ENCODE measurements around the gene ZBTB16. TPM values are rescaled to one million over a fixed set of nuclear protein-coding genes. Genes with fewer than 3 reads are reported as not detected.
"Not testable (repeated sequence)": the region's sequence is repeated elsewhere in the genome, so short reads cannot be mapped to it uniquely, and the experiment has no call there.

The ZBTB16 gene
- total RNA-seq, 1 donor from 2014 or later: 39.4 TPM

DNA sequence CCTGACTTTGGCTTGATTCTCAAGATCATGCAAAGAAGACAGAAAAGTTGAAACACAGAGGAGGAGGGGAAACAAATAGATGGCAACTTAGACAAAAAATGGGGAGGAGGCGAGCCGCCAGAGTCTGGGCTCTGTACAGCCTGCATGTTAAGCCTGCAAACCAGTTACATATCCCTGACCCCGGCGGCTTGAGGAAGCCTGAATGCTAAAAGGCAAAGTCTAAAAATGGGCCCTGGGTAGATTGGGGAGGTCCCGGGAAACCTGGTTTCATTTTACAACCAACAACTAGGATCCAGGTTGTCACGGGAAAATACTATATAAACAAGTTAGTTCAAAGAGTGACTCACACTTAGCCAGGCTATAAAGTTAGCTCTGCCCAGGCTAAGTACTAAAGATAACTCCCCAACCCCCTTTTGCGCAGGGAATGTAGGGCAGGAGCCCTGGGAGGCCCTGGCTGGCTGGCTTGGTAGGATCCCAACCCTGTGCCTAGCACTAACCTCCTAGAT is 18.8 kb upstream of the ZBTB16 start:
- H3K4me1 Mint-ChIP-seq: peaks cover 29% of the 10 kb centered on the region
- H3K36me3 Mint-ChIP-seq (ENCODE audit: low read depth): no peaks in the 10 kb centered on the region
- no peaks in the 10 kb centered on the region for H3K27me3 Mint-ChIP-seq (ENCODE audit: low read depth)
- H3K9me3 Mint-ChIP-seq: no peaks in the 10 kb centered on the region
- H3K4me3 Mint-ChIP-seq: no peak overlapping the region
- no peak for DNase-seq (ENCODE audit: low read depth, low spot score)
- H3K27ac Mint-ChIP-seq (ENCODE audit: unreplicated experiment): no peak overlapping the region
- TF ChIP-seq, protein P1, sequence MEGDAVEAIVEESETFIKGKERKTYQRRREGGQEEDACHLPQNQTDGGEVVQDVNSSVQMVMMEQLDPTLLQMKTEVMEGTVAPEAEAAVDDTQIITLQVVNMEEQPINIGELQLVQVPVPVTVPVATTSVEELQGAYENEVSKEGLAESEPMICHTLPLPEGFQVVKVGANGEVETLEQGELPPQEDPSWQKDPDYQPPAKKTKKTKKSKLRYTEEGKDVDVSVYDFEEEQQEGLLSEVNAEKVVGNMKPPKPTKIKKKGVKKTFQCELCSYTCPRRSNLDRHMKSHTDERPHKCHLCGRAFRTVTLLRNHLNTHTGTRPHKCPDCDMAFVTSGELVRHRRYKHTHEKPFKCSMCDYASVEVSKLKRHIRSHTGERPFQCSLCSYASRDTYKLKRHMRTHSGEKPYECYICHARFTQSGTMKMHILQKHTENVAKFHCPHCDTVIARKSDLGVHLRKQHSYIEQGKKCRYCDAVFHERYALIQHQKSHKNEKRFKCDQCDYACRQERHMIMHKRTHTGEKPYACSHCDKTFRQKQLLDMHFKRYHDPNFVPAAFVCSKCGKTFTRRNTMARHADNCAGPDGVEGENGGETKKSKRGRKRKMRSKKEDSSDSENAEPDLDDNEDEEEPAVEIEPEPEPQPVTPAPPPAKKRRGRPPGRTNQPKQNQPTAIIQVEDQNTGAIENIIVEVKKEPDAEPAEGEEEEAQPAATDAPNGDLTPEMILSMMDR (conservative IDR thresholded peaks at IDR 0.05): no peak

DNA sequence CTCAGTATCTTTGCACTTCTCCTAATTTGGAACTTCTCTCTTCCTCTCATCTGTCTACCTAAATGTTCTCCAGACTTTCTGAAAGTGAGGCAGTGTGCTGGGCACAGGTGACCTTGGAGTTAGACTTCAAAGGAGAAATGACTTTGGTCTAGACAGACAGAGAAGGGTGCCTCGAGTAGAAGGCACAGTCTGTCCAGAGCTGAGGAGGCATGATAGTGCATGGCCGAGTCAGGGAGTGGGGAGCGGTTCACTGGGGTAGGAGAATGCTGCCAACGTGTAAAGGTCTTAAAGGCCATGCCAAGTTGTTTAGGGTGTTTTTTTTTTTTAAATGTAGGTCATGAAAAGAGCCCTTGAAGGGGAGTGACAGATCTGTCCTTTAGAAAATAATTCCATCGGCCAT is 17.3 kb upstream of the ZBTB16 start:
- Mint-ChIP-seq H3K4me3 (no peak overlapping the region), H3K4me1 (peaks cover 20% of the 10 kb centered on the region), H3K27ac (ENCODE audit: unreplicated experiment) (peak overlapping the region; percentile 39), H3K36me3 (ENCODE audit: low read depth) (no peaks in the 10 kb centered on the region), H3K27me3 (ENCODE audit: low read depth) (no peaks in the 10 kb centered on the region), H3K9me3 (no peaks in the 10 kb centered on the region)
- TF ChIP-seq, protein P1 (conservative IDR thresholded peaks at IDR 0.05): no peak
- DNase-seq (ENCODE audit: low read depth, low spot score): no peak

DNA sequence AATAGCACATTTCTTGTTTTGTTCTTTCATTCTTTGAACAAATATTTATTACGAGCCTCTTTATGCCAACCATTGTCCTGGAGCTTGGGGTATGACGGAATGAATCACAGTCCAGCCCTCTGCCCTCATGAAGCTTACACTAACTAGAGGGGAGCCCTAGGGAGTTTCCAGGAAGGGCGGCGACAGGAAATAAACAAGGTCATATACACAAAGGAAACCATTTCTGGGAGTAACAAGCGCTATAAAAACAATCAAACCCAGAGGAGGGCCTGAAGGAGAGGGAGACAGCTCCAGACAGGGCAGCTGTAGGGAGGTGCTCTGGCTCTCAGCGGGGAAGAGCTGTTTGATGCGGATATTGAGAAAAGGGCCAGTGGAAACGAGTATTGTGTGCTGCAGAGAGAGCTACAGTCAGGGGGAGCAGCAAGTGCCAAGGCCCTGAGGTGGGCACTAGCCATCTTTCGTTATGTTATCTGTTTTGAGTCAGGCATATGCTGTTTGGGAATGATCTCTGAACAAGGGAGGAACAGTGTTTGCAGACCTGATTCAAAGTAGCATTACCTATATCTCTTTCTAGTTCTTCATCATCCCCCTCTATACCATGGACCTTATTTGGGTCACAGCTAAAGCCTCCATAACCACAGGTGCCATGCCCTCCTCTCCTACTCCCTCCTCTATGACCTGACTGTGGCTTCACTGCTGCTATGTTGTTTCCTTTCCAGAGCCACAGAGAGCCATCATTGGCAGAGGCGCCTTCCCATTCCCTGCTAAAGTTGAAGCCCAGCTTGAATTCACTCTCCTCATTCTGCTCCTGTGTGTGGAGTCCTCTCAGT is 15.3 kb upstream of the ZBTB16 start:
- no peaks in the 10 kb centered on the region for H3K27me3 Mint-ChIP-seq (ENCODE audit: low read depth)
- H3K36me3 Mint-ChIP-seq (ENCODE audit: low read depth): no peaks in the 10 kb centered on the region
- H3K4me3 Mint-ChIP-seq: no peak overlapping the region
- H3K27ac Mint-ChIP-seq (ENCODE audit: unreplicated experiment): peak overlapping the region; percentile 2
- no peak for DNase-seq (ENCODE audit: low read depth, low spot score)
- H3K4me1 Mint-ChIP-seq: peaks cover 30% of the 10 kb centered on the region
- H3K9me3 Mint-ChIP-seq: no peaks in the 10 kb centered on the region
- TF ChIP-seq, protein P1 (conservative IDR thresholded peaks at IDR 0.05): no peak

DNA sequence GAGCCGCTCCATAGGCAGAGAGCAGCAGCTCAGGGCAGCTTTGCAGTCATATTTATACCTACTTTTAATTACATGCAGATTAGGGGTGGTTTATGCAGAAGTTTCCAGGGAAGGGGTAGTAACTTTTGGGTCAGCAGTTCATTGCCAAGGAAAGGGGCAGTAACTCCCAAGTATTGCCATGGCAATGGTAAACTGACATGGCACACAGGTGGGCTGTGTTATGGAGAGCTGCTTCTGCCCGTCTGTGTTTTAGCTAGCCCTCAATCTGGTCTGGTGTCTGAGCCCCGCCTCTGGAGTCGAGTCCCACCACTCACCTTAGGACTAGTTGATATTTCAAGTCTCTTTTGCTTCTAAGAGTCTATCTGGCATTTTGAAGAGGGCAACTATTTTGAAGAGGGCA is 12.2 kb upstream of the ZBTB16 start:
- Mint-ChIP-seq H3K27ac (ENCODE audit: unreplicated experiment) (no peak overlapping the region), H3K27me3 (ENCODE audit: low read depth) (no peaks in the 10 kb centered on the region), H3K4me1 (peaks cover 39% of the 10 kb centered on the region), H3K4me3 (no peak overlapping the region), H3K36me3 (ENCODE audit: low read depth) (no peaks in the 10 kb centered on the region), H3K9me3 (no peaks in the 10 kb centered on the region)
- TF ChIP-seq, protein P1 (conservative IDR thresholded peaks at IDR 0.05): no peak
- DNase-seq (ENCODE audit: low read depth, low spot score): no peak

DNA sequence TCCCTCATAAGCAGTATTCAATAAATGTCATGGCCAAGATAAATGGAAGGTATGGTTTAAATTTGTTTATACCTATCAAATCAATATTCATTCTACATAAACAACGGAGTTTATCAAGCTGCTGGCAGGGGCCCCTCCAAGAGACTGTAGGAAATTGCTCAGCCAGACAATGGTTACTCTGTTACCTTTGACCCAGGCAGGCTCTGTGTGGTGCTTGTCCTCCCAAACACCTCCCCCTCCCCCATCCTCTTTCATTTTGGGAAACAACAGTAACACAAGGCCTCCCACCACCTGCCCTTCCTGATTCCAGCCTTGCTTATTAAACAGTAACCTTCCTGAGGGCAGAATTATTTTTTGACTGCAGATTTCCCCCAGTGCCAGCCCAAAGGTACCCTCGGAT is 10.5 kb upstream of the ZBTB16 start:
- no peak overlapping the region for H3K4me3 Mint-ChIP-seq
- DNase-seq (ENCODE audit: low read depth, low spot score): no peak
- H3K27ac Mint-ChIP-seq (ENCODE audit: unreplicated experiment): peak overlapping the region; percentile 91

DNA sequence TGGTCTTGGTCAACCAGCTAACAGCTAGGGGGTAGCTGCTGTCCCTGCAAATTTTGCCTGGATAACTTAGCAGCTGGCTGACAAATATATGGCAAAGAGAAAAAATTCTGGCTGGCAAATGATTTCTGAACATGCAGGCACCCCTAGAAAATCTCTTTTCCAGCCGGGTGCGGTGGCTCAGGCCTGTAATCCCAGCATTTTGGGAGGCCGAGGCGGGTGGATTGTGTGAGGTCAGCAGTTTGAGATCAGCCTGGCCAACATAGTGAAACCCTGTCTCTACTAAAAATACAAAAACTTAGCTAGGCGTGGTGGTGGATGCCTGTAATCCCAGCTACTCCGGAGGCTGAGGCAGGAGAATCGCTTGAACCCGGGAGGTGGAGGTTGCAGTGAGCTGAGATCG is 9.7 kb upstream of the ZBTB16 start:
- not testable (repeated sequence) for DNase-seq (ENCODE audit: low read depth, low spot score); H3K36me3 Mint-ChIP-seq (ENCODE audit: low read depth); H3K27me3 Mint-ChIP-seq (ENCODE audit: low read depth); H3K9me3 Mint-ChIP-seq; H3K4me3 Mint-ChIP-seq; H3K27ac Mint-ChIP-seq (ENCODE audit: unreplicated experiment)
- peaks cover 30% of the 10 kb centered on the region for H3K4me1 Mint-ChIP-seq

More for the DNA sequence above, 10.5 kb upstream of the ZBTB16 start:
- Mint-ChIP-seq H3K4me1 (peaks cover 37% of the 10 kb centered on the region), H3K36me3 (ENCODE audit: low read depth) (no peaks in the 10 kb centered on the region), H3K9me3 (no peaks in the 10 kb centered on the region), H3K27me3 (ENCODE audit: low read depth) (no peaks in the 10 kb centered on the region)
- TF ChIP-seq, protein P1 (conservative IDR thresholded peaks at IDR 0.05): no peak
